GM19023 (cell line): Measurements from ENCODE around the gene BCL2A1.
"Not testable (repeated sequence)": the region's sequence is repeated elsewhere in the genome, so short reads cannot be mapped to it uniquely, and the experiment has no call there.

Experiments
- ATAC-seq: cut with Tn5 transposase; IDR thresholded peaks from one replicate; pipeline ENCODE4 v1.9.1; 2021; ENCODE audit warnings: mild to moderate bottlenecking, moderate library complexity; ENCODE audit not compliant: unreplicated experiment

Gene BCL2A1

DNA sequence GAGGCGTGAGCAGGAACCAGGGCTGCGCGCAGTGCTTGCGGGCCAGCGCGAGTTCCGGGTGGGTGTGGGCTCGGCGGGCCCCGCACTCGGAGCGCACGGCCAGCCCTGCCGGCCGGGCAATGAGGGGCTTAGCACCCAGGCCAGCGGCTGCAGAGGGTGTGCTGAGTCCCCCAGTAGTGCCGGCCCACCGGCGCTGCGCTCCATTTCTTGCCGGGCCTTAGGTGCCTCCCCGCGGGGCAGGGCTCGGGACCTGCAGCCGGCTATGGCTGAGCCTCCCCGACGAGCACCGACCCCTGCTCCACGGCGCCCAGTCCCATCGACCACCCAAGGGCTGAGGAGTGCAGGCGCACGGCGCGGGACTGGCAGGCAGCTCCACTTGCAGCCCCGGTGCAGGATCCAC is 44.9 kb downstream of the BCL2A1 start:
- not testable (repeated sequence) for ATAC-seq

DNA sequence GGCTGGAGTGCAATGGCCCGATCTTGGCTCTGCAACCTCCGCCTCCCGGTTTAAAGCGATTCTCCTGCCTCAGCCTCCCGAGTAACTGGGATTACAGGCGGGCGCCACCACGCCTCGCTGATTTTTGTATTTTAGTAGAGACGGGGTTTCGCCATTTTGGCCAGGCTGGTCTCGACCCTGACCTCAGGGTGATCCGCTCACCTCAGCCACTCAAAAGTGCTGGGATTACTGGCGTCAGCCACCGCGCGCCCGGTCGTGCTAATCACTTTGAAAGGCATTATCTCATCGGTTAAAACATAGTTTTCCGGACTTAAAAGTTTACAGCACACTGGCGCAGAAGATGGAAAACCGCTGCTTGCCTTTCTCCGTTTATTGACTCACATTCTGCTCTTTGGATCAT is 46.6 kb downstream of the BCL2A1 start:
- no peak for ATAC-seq

- peak; percentile 94 for ATAC-seq
Observed at GRCh38 chr15:79923515-79924169, 47.4 kb downstream of the BCL2A1 start.

DNA sequence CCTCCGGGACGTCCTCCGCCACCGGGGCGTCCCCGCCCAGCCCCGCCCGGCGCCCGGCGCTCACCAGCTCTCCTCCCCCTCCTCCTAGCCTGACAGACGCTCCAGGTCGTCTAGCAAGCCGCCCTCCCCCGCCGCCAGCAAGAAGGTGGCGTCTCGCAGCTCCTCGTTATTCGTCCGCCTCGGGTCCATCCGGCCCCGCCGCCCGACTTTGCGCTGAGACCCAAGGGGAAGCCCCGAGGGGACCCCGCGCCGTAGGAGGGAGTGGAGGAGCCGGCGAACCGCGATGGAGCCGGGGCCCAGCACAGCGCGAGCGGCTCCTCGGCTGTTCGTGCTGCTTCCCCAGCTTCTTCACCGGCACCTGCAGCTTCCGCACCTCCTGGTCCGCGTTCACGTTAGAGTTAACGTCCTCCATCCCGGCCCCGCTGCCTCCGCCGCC is 47.9 kb downstream of the BCL2A1 start:
- peak; percentile 48 for ATAC-seq

DNA sequence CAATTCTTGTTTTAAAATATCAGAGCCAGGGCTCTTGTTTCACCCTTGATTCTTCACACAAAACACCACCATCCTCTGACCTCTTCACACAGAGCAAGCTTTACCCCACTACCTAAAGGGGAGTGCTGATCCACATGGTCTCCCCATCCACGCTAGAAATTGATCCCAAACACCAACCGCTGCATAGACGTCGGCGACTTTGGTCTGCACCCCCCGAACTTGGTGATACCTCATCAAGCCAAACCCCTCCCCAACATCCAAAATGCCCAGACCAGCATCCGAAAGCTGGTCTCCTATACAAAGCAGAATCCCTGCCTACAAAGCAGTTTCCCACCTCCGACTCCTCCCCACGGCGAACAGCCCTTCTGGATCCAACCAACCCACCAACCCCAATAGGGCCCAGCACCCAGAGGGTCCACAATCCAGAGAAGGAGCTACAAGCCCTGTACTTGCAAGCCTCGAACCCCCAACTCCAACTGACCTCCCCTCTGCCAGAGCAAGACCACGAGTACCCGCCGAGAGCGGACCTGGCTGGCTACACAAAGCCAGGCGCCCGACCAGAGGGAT is 48.4 kb downstream of the BCL2A1 start:
- no peak for ATAC-seq

- ATAC-seq, result no peak
Observed at GRCh38 chr15:79919749-79920511, 51.1 kb downstream of the BCL2A1 start.

GRCh38 chr15:79919090-79919748 is 51.8 kb downstream of the BCL2A1 start:
- no peak for ATAC-seq

GRCh38 chr15:79918278-79918677 is 52.7 kb downstream of the BCL2A1 start:
- ATAC-seq, result no peak

DNA sequence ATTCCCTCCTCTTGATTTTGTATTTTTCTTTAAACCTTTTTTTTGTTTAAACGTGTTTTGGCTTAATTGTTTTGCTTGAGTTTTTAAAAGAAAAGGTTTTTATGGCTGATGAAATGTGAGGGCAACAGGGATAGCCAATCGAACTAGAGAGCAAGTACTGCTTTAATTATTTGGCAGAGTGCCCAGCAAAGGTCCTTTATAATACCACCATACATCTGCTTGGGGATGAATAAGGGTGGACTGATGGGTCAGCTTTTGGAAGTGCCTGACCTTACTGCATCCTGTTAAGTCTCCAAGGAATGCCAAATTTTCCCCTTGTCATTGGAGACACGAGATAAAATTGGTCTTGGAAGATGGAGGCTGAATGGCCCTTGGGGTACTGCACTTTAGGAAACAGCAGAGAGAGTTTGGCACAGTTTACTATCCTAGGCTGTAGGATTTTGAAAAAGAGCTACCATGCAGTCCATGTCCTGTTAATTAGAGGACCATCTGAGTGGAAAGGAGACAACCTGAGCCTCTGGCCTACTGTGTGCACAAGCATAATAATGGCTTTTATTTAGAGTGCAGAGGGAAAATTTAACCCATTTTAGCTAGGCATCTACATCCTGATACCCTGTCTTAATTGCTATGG is 54.4 kb downstream of the BCL2A1 start:
- ATAC-seq, result no peak

- ATAC-seq, result not testable (repeated sequence)
Observed at GRCh38 chr15:79915776-79916501, 55.1 kb downstream of the BCL2A1 start.

- no peak for ATAC-seq
Observed at GRCh38 chr15:79914728-79915127, 56.3 kb downstream of the BCL2A1 start.
